CD4-positive, CD25-positive, alpha-beta regulatory T cell (primary cell): Measurements from ENCODE around the gene DDX19B. TPM values are rescaled to one million over a fixed set of nuclear protein-coding genes. Genes with fewer than 3 reads are reported as not detected.
"Not testable (repeated sequence)": the region's sequence is repeated elsewhere in the genome, so short reads cannot be mapped to it uniquely, and the experiment has no call there.

ENCODE experiments used
- ATAC-seq, 2 donors: fragments of 150-1000 bp; cut with Tn5 transposase; one replicate each; pipeline ENCODE4 v1.10.0; 2021; ENCODE audit warnings: low read depth in 2 of 2, moderate number of reproducible peaks in 2 of 2, moderate library complexity in 1 of 2
- DNase-seq, 3 donors: peaks; one replicate each; pipeline versions ENCODE4 v3.0.0 to v3.0.0-alpha.2; 2012 to 2022; ENCODE audit warnings: mixed read lengths in 1 of 3
- H3K27ac ChIP-seq: one replicate; pipeline ENCODE4 v1.7.0; 2013; ENCODE audit warnings: mild to moderate bottlenecking, low read length; ENCODE audit not compliant: insufficient read depth, poor library complexity, severe bottlenecking
- H3K27me3 ChIP-seq: one replicate; pipeline ENCODE4 v1.7.0; 2013; ENCODE audit warnings: low read length; ENCODE audit not compliant: control insufficient read depth, insufficient read depth
- H3K36me3 ChIP-seq: one replicate; pipeline ENCODE4 v1.7.0; 2013; ENCODE audit warnings: mild to moderate bottlenecking, low read length, moderate library complexity; ENCODE audit not compliant: control insufficient read depth, insufficient read depth
- H3K4me1 ChIP-seq: 2 replicates; pipeline ENCODE4 v1.7.0; 2013; ENCODE audit warnings: mild to moderate bottlenecking, low read length; ENCODE audit not compliant: insufficient read depth, control insufficient read depth, poor library complexity, severe bottlenecking
- H3K4me3 ChIP-seq: one replicate; pipeline ENCODE4 v1.7.0; 2013; ENCODE audit warnings: low read depth, mild to moderate bottlenecking, low read length, moderate library complexity
- H3K9me3 ChIP-seq, 2 experiments: 1 replicate in 1 of 2; 2 replicates in 1 of 2; pipeline ENCODE4 v1.7.0; 2013; ENCODE audit warnings: low read length in 2 of 2, mild to moderate bottlenecking in 1 of 2, moderate library complexity in 1 of 2; ENCODE audit not compliant: control insufficient read depth in 2 of 2
- H3K27ac Mint-ChIP-seq, 3 donors: one replicate each; pipeline ENCODE4 v1.8.0; 2020 to 2022; ENCODE audit warnings: mild to moderate bottlenecking in 3 of 3, mixed read lengths in 3 of 3, moderate library complexity in 2 of 3
- H3K27me3 Mint-ChIP-seq: one replicate; pipeline ENCODE4 v1.8.0; 2022; ENCODE audit warnings: mild to moderate bottlenecking, mixed read lengths
- H3K36me3 Mint-ChIP-seq: one replicate; pipeline ENCODE4 v1.8.0; 2020; ENCODE audit warnings: mixed read lengths
- H3K4me1 Mint-ChIP-seq, 4 donors: one replicate each; pipeline ENCODE4 v1.8.0; 2020 to 2022; ENCODE audit warnings: mixed read lengths in 4 of 4, mild to moderate bottlenecking in 1 of 4
- H3K4me3 Mint-ChIP-seq, 4 donors: one replicate each; pipeline ENCODE4 v1.8.0; 2020 to 2022; ENCODE audit warnings: mild to moderate bottlenecking in 4 of 4, mixed read lengths in 4 of 4, moderate library complexity in 3 of 4
- H3K9me3 Mint-ChIP-seq, 7 donors: one replicate each; pipeline ENCODE4 v1.8.0; 2020 to 2022; ENCODE audit warnings: mixed read lengths in 7 of 7, mild to moderate bottlenecking in 3 of 7, moderate library complexity in 2 of 7
- polyA plus RNA-seq, 4 donors: library from polyadenylated mRNA; unstranded; fragments of 300-500 nt; fragmentation: Illumina TruSeq; gene quantifications; one replicate each; pipeline ENCODE4 v1.2.3, GENCODE V29; 2021
- total RNA-seq: library from RNA; stranded (reverse); gene quantifications from one replicate; pipeline ENCODE4 v1.2.3, GENCODE V29; 2022

Gene DDX19B
- total and polyA plus RNA-seq, 5 donors from 2014 or later = 47.0 to 62.5 (median 54.0) TPM

DNA sequence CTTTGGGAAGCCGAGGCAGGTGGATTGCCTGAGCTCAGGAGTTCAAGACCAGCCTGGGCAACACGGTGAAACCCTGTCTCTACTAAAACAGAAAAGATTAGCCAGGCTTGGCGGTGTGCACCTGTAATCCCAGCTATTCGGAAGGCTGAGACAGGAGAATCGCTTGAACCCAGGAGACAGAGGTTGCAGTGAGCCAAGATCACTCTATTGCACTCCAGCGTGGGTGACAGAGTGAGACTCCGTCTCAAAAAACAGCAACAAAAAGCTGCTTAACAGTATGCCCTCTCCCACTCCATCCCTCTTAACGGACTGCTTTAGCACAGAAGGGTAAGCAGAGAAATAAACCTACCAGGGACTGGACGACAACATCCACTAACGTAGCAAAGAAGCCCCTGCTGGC lies 31.1 kb upstream of the DDX19B start:
- H3K4me3 Mint-ChIP-seq, DNase-seq: not testable (repeated sequence)

DNA sequence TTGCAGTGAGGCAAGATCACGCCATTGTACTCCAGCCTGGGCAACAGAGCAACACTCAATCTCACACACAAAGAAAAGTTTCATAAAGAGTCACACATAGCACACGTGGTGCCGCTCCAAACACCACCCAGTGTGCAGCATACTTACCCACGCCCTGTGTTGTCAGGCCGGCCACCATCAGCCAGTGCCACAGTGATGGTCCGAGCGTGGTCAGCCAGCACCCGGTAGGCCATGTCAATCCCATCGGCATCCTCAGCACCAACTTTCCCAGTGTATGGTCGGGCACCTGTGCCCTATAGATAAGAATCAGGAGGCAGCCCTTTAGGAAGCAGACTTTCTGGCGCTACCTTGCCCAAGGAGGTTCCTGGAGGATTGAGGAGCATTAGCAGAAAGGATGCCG lies 29.5 kb upstream of the DDX19B start:
- Mint-ChIP-seq H3K4me1 (peaks cover 0 to 5% (median 3%) of the 10 kb centered on the region in 4 donors), H3K4me3 (no peak overlapping the region), H3K36me3 (peaks cover 39% of the 10 kb centered on the region), H3K27me3 (no peaks in the 10 kb centered on the region), H3K27ac (peak overlapping the region in 1 of 3 donors; percentile 64), H3K9me3 (no peaks in the 10 kb centered on the region)
- Histone ChIP-seq H3K9me3 (no peaks in the 10 kb centered on the region), H3K36me3 (peaks cover 58% of the 10 kb centered on the region), H3K4me1 (no peaks in the 10 kb centered on the region), H3K4me3 (no peak overlapping the region), H3K27ac (no peak overlapping the region), H3K27me3 (no peaks in the 10 kb centered on the region)
- no peak for DNase-seq
- no peak for ATAC-seq

More for the DNA sequence above, 31.1 kb upstream of the DDX19B start:
- H3K36me3 ChIP-seq = peaks cover 69% of the 10 kb centered on the region
- not testable (repeated sequence) for H3K4me3 ChIP-seq, ATAC-seq, H3K9me3 ChIP-seq, H3K27ac ChIP-seq, H3K4me1 Mint-ChIP-seq, H3K27me3 ChIP-seq, H3K9me3 Mint-ChIP-seq, H3K4me1 ChIP-seq, H3K27ac Mint-ChIP-seq, H3K27me3 Mint-ChIP-seq
- H3K36me3 Mint-ChIP-seq = peaks cover 32% of the 10 kb centered on the region

DNA sequence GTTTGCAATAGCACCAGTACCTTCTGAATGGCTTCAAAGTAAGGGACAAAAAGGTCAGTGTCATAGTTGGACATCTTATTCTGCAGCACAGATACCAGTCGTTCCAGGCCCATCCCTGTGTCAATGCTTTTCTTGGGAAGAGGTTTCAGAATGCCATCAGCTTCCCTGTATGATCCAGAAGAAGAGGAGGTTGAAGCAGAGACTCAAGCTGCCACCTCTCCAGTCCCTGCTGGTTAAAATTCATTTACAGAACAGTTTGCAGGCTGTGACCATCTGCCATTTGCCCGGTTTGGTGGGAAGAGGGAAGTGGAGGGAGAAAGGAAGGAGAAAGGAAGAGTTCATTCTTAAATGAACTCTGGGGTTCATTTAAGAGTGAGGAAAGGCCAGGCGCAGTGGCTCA lies 28.8 kb upstream of the DDX19B start:
- no peak overlapping the region for H3K4me3 Mint-ChIP-seq
- no peaks in the 10 kb centered on the region for H3K9me3 ChIP-seq
- DNase-seq = no peak
- no peaks in the 10 kb centered on the region for H3K9me3 Mint-ChIP-seq
- H3K27me3 Mint-ChIP-seq = no peaks in the 10 kb centered on the region
- ATAC-seq = no peak
- H3K27ac Mint-ChIP-seq = peak overlapping the region in 1 of 3 donors; percentile 26
- peaks cover 0 to 5% (median 3%) of the 10 kb centered on the region in 4 donors for H3K4me1 Mint-ChIP-seq
- no peaks in the 10 kb centered on the region for H3K27me3 ChIP-seq
- H3K27ac ChIP-seq = no peak overlapping the region
- no peak overlapping the region for H3K4me3 ChIP-seq
- H3K4me1 ChIP-seq = no peaks in the 10 kb centered on the region
- H3K36me3 Mint-ChIP-seq = peaks cover 38% of the 10 kb centered on the region
- peaks cover 57% of the 10 kb centered on the region for H3K36me3 ChIP-seq

DNA sequence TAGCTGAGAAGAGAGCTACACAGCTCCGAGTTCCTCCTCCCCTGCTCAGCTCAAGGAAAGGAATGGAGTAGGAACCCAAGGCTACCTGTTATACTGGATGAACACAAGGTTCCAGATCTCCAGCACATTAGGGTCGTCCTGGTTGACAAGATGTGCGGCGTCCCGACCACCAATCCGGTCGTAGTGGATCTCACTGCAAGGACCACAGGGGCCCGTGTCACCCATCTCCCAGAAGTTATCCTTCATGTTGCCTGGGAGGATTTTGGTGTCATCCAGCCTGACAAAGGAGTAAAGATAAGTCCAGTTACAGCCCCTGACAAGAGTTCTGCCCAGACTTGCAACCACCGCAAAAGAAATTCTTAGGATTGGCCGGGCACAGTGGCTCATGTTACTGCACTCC lies 27.3 kb upstream of the DDX19B start:
- Histone ChIP-seq H3K36me3 (peaks cover 57% of the 10 kb centered on the region), H3K4me3 (no peak overlapping the region), H3K27ac (no peak overlapping the region), H3K9me3 (no peaks in the 10 kb centered on the region), H3K4me1 (no peaks in the 10 kb centered on the region), H3K27me3 (no peaks in the 10 kb centered on the region)
- H3K9me3 Mint-ChIP-seq = no peaks in the 10 kb centered on the region
- no peak overlapping the region for H3K27ac Mint-ChIP-seq
- no peaks in the 10 kb centered on the region for H3K27me3 Mint-ChIP-seq
- DNase-seq = no peak
- peaks cover 39% of the 10 kb centered on the region for H3K36me3 Mint-ChIP-seq
- H3K4me3 Mint-ChIP-seq = no peak overlapping the region
- peaks cover 0 to 5% (median 4%) of the 10 kb centered on the region in 4 donors for H3K4me1 Mint-ChIP-seq
- ATAC-seq = no peak

DNA sequence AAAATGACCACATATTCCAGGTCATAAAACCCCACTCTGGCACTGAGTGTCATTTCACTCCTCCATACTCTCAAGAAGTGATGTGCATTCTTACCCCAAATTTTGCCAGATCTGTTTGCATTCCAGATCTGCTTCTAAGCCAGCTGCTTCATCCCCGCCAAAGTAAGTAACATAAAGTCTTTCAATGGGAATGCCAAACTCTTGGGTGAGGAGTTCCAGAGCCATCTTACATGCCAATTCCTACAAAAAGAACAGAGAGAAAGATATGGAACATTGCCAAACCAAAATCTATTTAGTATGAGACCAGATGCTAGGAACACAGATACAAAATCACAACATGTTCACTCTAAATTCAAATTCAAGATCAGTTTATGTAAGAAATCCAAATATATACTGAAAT lies 22.6 kb upstream of the DDX19B start:
- Histone ChIP-seq H3K27ac (no peak overlapping the region), H3K36me3 (peaks cover 49% of the 10 kb centered on the region), H3K4me1 (no peaks in the 10 kb centered on the region), H3K9me3 (no peaks in the 10 kb centered on the region), H3K4me3 (no peak overlapping the region), H3K27me3 (no peaks in the 10 kb centered on the region)
- H3K27me3 Mint-ChIP-seq = no peaks in the 10 kb centered on the region
- H3K36me3 Mint-ChIP-seq = peaks cover 32% of the 10 kb centered on the region
- H3K4me3 Mint-ChIP-seq = no peak overlapping the region
- peak overlapping the region in 2 of 3 donors; percentile 9 to 17 for H3K27ac Mint-ChIP-seq
- ATAC-seq (no peak), DNase-seq (no peak)
- no peaks in the 10 kb centered on the region for H3K9me3 Mint-ChIP-seq
- peaks cover 0 to 10% (median 7%) of the 10 kb centered on the region in 4 donors for H3K4me1 Mint-ChIP-seq

DNA sequence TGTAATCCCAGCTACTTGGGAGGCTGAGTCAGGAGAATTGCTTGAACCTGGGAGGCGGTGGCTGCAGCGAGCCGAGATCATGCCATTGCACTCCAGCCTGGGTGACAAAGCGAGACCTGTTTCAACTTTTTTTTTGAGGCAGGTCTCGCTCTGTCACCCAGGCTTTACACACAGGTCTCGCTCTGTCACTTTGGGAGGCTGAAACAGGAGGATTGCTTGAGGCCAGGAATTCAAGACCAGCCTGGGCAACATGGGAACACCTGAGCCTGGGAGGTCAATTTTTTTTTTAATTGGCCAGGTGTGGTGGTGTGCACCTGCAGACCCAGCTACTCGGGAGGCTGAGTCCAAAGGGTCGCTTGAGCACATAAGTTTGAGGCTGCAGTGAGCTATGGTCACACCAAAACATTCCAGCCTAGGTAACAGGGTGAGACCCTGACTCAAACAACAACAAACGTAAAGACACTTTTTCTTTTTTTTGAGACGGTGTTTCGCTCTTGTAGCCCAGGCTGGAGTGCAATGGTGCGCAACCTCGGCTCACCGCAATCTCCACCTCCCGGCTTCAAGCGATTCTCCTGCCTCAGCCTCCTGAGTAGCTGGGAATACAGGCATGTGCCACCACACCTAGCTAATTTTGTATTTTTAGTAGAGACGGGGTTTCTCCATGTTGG lies 11.5 kb upstream of the DDX19B start:
- not testable (repeated sequence) for ATAC-seq, H3K36me3 Mint-ChIP-seq, H3K27me3 Mint-ChIP-seq, H3K9me3 Mint-ChIP-seq, H3K36me3 ChIP-seq, H3K4me3 ChIP-seq, DNase-seq, H3K27me3 ChIP-seq, H3K9me3 ChIP-seq, H3K27ac Mint-ChIP-seq, H3K27ac ChIP-seq
- peaks cover 11 to 47% (median 26%) of the 10 kb centered on the region in 4 donors for H3K4me1 Mint-ChIP-seq
- peak overlapping the region; percentile 75 to 99 (median 98) for H3K4me3 Mint-ChIP-seq
- peaks cover 29% of the 10 kb centered on the region for H3K4me1 ChIP-seq

DNA sequence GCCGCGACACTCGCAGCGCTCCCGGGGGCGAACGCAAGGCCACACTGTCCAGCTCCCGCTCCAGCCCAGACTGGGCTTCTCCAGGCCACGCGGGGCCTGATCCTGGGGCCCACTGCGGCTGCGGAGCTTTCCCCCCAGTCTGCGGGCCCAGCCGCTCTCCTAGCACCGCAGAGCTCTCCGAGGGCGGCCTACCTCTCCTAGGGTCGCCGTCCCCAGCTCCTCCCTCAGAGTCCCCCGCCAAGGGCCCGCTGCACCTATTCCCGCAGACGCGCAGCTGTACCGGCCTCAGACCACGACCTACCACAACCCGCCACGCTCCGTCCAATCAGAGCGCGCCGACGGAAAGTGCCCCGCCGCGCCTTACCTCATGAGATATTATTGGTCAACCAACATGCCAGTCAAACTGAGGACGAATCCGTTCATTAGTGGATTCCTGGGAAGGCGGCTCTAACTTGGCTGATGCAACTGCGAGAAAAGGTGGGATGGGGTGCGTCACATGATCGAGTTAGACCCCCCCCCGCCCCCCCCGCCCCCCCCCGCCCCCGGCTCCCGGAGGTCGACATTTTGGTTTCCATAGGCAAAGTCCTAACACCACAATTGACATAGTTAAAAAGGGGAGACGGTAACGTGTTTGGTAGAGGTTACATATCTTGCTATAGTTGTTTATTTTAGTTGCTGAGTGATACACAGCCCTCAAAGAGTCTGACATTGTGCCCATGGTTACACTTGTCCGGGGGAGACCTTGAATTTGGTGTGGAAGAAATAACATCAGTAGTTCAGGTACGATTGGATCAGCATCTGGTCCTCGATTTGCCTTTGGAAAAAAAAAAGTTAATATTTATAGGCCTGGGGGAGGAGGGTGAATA lies 9.5 kb upstream of the DDX19B start, which contains the start of gene AARS1:
AARS1 (minus strand) TSS at position 278 of the 866 bp plus-strand sequence. CDS start 6,743 bp downstream, outside the sequence.
- Histone ChIP-seq H3K4me1 (peaks cover 17% of the 10 kb centered on the region), H3K9me3 (no peaks in the 10 kb centered on the region), H3K27me3 (no peaks in the 10 kb centered on the region), H3K4me3 (peak within 1 kb of the TSS; percentile 90), H3K36me3 (no peaks in the 10 kb centered on the region), H3K27ac (peak within 1 kb of the TSS; percentile 82)
- Mint-ChIP-seq H3K4me3 (peak within 1 kb of the TSS; percentile 97 to 99 (median 99)), H3K27me3 (no peaks in the 10 kb centered on the region), H3K27ac (peak within 1 kb of the TSS; percentile 96 to 100 (median 99)), H3K36me3 (no peaks in the 10 kb centered on the region), H3K4me1 (peaks cover 7 to 30% (median 15%) of the 10 kb centered on the region in 4 donors), H3K9me3 (no peaks in the 10 kb centered on the region)
- peak; percentile 97 to 99 for ATAC-seq
- peak; percentile 93 to 99 (median 96) for DNase-seq
